Mesothelial cell of epicardium (in vitro differentiated cells): Measurements from ENCODE around the gene NOL12. TPM values are rescaled to one million over a fixed set of nuclear protein-coding genes. Genes with fewer than 3 reads are reported as not detected.

ENCODE experiments used
- DNase-seq, 2 experiments: peaks; one replicate each; pipeline ENCODE4 v3.0.0; 2021; ENCODE audit warnings: low spot score in 2 of 2; ENCODE audit not compliant: unreplicated experiment in 2 of 2
- H3K27ac Mint-ChIP-seq: 2 replicates; pipeline ENCODE4 v1.8.0; 2021; ENCODE audit warnings: mixed read lengths
- H3K27me3 Mint-ChIP-seq: 2 replicates; pipeline ENCODE4 v1.8.0; 2021; ENCODE audit warnings: low read depth, mixed read lengths
- H3K36me3 Mint-ChIP-seq: 2 replicates; pipeline ENCODE4 v1.8.0; 2021; ENCODE audit warnings: mixed read lengths
- H3K4me1 Mint-ChIP-seq: 2 replicates; pipeline ENCODE4 v1.8.0; 2021; ENCODE audit warnings: mixed read lengths
- H3K4me3 Mint-ChIP-seq: 2 replicates; pipeline ENCODE4 v1.8.0; 2021; ENCODE audit warnings: mild to moderate bottlenecking, moderate library complexity, mixed read lengths
- H3K9me3 Mint-ChIP-seq: 2 replicates; pipeline ENCODE4 v1.8.0; 2021; ENCODE audit warnings: mixed read lengths
- CTCF ChIP-seq: fragments of 200-600 bp; sonication (generic); IDR thresholded peaks from one replicate; pipeline ENCODE4 v1.5.0; 2021; ENCODE audit warnings: antibody characterized with exemption; ENCODE audit not compliant: unreplicated experiment
- total RNA-seq: library from RNA; stranded (reverse); gene quantifications from 3 replicates; pipeline ENCODE4 v1.2.1, GENCODE V29; 2021

NOL12 gene
- total RNA-seq, 1 donor from 2014 or later, result 25.2 TPM

GRCh38 chr22:37680191-37680851, 5.8 kb upstream of the NOL12 start:
- H3K4me3 Mint-ChIP-seq, result no peak overlapping the region
- TF ChIP-seq CTCF, result no peak
- no peak for DNase-seq

GRCh38 chr22:37681001-37681424, 5.1 kb upstream of the NOL12 start:
- Mint-ChIP-seq H3K27ac (no peak overlapping the region), H3K4me1 (peaks cover 23% of the 10 kb centered on the region), H3K36me3 (no peaks in the 10 kb centered on the region), H3K27me3 (no peaks in the 10 kb centered on the region), H3K4me3 (no peak overlapping the region), H3K9me3 (no peaks in the 10 kb centered on the region)
- TF ChIP-seq CTCF, result no peak
- DNase-seq, result no peak

More at GRCh38 chr22:37680191-37680851, 5.8 kb upstream of the NOL12 start:
- Mint-ChIP-seq H3K36me3 (no peaks in the 10 kb centered on the region), H3K9me3 (no peaks in the 10 kb centered on the region), H3K27me3 (no peaks in the 10 kb centered on the region), H3K27ac (peak overlapping the region; percentile 64), H3K4me1 (peaks cover 28% of the 10 kb centered on the region)

GRCh38 chr22:37681556-37682049, 4.5 kb upstream of the NOL12 start:
- no peaks in the 10 kb centered on the region for H3K27me3 Mint-ChIP-seq
- no peak overlapping the region for H3K4me3 Mint-ChIP-seq
- H3K9me3 Mint-ChIP-seq, result no peaks in the 10 kb centered on the region
- no peaks in the 10 kb centered on the region for H3K36me3 Mint-ChIP-seq
- H3K27ac Mint-ChIP-seq, result no peak overlapping the region
- TF ChIP-seq CTCF, result peak; percentile 73
- peak in 1 of 2 experiments; percentile 72 for DNase-seq
- H3K4me1 Mint-ChIP-seq, result peaks cover 21% of the 10 kb centered on the region

- Mint-ChIP-seq H3K9me3 (no peaks in the 10 kb centered on the region), H3K27ac (peak overlapping the region; percentile 9), H3K36me3 (peaks cover 8% of the 10 kb centered on the region), H3K4me3 (peak overlapping the region; percentile 98), H3K27me3 (no peaks in the 10 kb centered on the region), H3K4me1 (peaks cover 21% of the 10 kb centered on the region)
- no peak for TF ChIP-seq CTCF
- no peak for DNase-seq
Observed at GRCh38 chr22:37684803-37685615, 1.1 kb upstream of the NOL12 start.

GRCh38 chr22:37690407-37690806, 4.3 kb downstream of the NOL12 start:
- peaks cover 14% of the 10 kb centered on the region for H3K4me1 Mint-ChIP-seq
- TF ChIP-seq CTCF, result no peak
- no peaks in the 10 kb centered on the region for H3K27me3 Mint-ChIP-seq
- DNase-seq, result no peak
- H3K4me3 Mint-ChIP-seq, result no peak overlapping the region
- H3K36me3 Mint-ChIP-seq, result peaks cover 24% of the 10 kb centered on the region
- no peaks in the 10 kb centered on the region for H3K9me3 Mint-ChIP-seq
- H3K27ac Mint-ChIP-seq, result no peak overlapping the region
